SK-N-SH (cell line): Measurements from ENCODE around the gene IFNA6. TPM values are rescaled to one million over a fixed set of nuclear protein-coding genes. Genes with fewer than 3 reads are reported as not detected.

Source experiments
- CTCF ChIA-PET: fragments of 300-600, 350-600 bp; formaldehyde crosslinking; extraction: SDS; loops from one replicate; lab custom pipeline; 2021; lab: Yijun Ruan, JAX
- POLR2A ChIA-PET: fragments of 350-600 bp; sonication (Branson Sonifier 250); formaldehyde crosslinking; extraction: SDS; loops from one replicate; lab custom pipeline; 2020; ENCODE audit warnings: antibody characterized with exemption, inconsistent platforms; lab: Yijun Ruan, JAX
- DNase-seq: peaks from one replicate; pipeline ENCODE4 v3.0.0; 2012
- H2AFZ ChIP-seq: fragments of 200-600 bp; sonication (generic); 2 replicates; pipeline ENCODE4 v1.8.1; 2016; ENCODE audit warnings: antibody characterized with exemption, mild to moderate bottlenecking, low read depth
- H3F3A ChIP-seq: fragments of 200-600 bp; sonication (generic); replicated peaks from 2 replicates; pipeline ENCODE3; 2016; ENCODE audit warnings: antibody characterized with exemption, mild to moderate bottlenecking; ENCODE audit not compliant: insufficient read depth
- H3K27ac ChIP-seq, 2 experiments: fragments of 200-500 bp in 1 of 2; fragments of 200-600 bp in 1 of 2; sonication (Bioruptor generic) in 1 of 2; sonication (generic), shearing (Covaris generic) in 1 of 2; 2 replicates each; pipeline versions ENCODE4 v1.5.1 to v1.6.1; 2014 to 2016; ENCODE audit warnings: low read depth in 2 of 2, inconsistent platforms in 1 of 2, low read length in 1 of 2, mild to moderate bottlenecking in 1 of 2, mixed read lengths in 1 of 2
- H3K27me3 ChIP-seq: fragments of 200-600 bp; sonication (generic), shearing (Covaris generic); 2 replicates; pipeline ENCODE4 v1.6.1; 2016; ENCODE audit warnings: mixed run types; ENCODE audit not compliant: insufficient read depth
- H3K36me3 ChIP-seq, 2 experiments: fragments of 200-500 bp in 1 of 2; fragments of 200-600 bp in 1 of 2; sonication (Bioruptor generic) in 1 of 2; sonication (generic) in 1 of 2; replicated peaks in 1 of 2; 2 replicates each; pipeline versions ENCODE3 to v1.5.1; 2014 to 2016; ENCODE audit warnings: low read length in 1 of 2, mild to moderate bottlenecking in 1 of 2; ENCODE audit not compliant: insufficient read depth in 2 of 2, control insufficient read depth in 1 of 2
- H3K4me1 ChIP-seq, 2 experiments: fragments of 200-500 bp in 1 of 2; fragments of 200-600 bp in 1 of 2; sonication (Bioruptor generic) in 1 of 2; sonication (generic), shearing (Covaris generic) in 1 of 2; 2 replicates each; pipeline versions ENCODE4 v1.5.1 to v1.6.1; 2014 to 2016; ENCODE audit warnings: low read depth in 1 of 2, low read length in 1 of 2, mixed run types in 1 of 2; ENCODE audit not compliant: insufficient read depth in 2 of 2, control insufficient read depth in 1 of 2
- H3K4me2 ChIP-seq: fragments of 200-600 bp; sonication (generic), shearing (Covaris generic); 2 replicates; pipeline ENCODE4 v1.6.1; 2017; ENCODE audit warnings: mixed run types
- H3K4me3 ChIP-seq, 2 experiments: fragments of 200-500 bp in 1 of 2; fragments of 200-600 bp in 1 of 2; sonication (Bioruptor generic) in 1 of 2; sonication (generic), shearing (Covaris generic) in 1 of 2; 2 replicates each; pipeline versions ENCODE4 v1.5.1 to v1.8.1; 2014 to 2016; ENCODE audit warnings: low read depth in 2 of 2, inconsistent platforms in 1 of 2, low read length in 1 of 2, mild to moderate bottlenecking in 1 of 2, mixed read lengths in 1 of 2, moderate library complexity in 1 of 2
- H3K79me2 ChIP-seq: fragments of 200-600 bp; sonication (generic); 2 replicates; pipeline ENCODE4 v1.8.1; 2017; ENCODE audit warnings: mild to moderate bottlenecking; ENCODE audit not compliant: insufficient read depth
- H3K9ac ChIP-seq: fragments of 200-600 bp; sonication (generic); 2 replicates; pipeline ENCODE4 v1.6.1; 2017; ENCODE audit warnings: mixed run types
- H3K9me2 ChIP-seq: fragments of 200-600 bp; sonication (generic); 2 replicates; pipeline ENCODE4 v1.6.1; 2017; ENCODE audit warnings: mixed run types
- H3K9me3 ChIP-seq: fragments of 200-600 bp; sonication (generic); 2 replicates; pipeline ENCODE4 v1.6.1; 2017; ENCODE audit warnings: mixed run types, mild to moderate bottlenecking, moderate library complexity
- H4K20me1 ChIP-seq: fragments of 200-600 bp; sonication (generic); 2 replicates; pipeline ENCODE4 v1.6.1; 2017; ENCODE audit warnings: mild to moderate bottlenecking, mixed run types; ENCODE audit not compliant: insufficient read depth
- CTCF ChIP-seq: fragments of 200-600 bp; sonication (generic); IDR thresholded peaks from 2 replicates; pipeline ENCODE4 v1.6.1; 2017; ENCODE audit warnings: antibody characterized with exemption, mild to moderate bottlenecking, moderate library complexity
- ELF1 ChIP-seq: IDR thresholded peaks from 2 replicates; pipeline ENCODE4 v1.4.0; 2012
- EP300 ChIP-seq, 2 experiments: IDR thresholded peaks; 2 replicates each; pipeline versions ENCODE4 v1.4.0 to v1.6.1; 2012; ENCODE audit warnings: borderline replicate concordance in 1 of 2, low read depth in 1 of 2, low read length in 1 of 2
- EZH2phosphoT487 ChIP-seq: fragments of 200-600 bp; sonication (generic); IDR thresholded peaks from 2 replicates; pipeline ENCODE4 v1.6.1; 2017; ENCODE audit warnings: low read depth, mixed run types, mild to moderate bottlenecking, antibody characterized with exemption, moderate library complexity, borderline replicate concordance
- FOXM1 ChIP-seq: IDR thresholded peaks from 2 replicates; pipeline ENCODE4 v1.4.0; 2012; ENCODE audit warnings: low read depth, mild to moderate bottlenecking
- GATA2 ChIP-seq: sonication (generic); formaldehyde crosslinking; IDR thresholded peaks from 2 replicates; pipeline ENCODE4 v1.5.0; 2020; ENCODE audit warnings: mild to moderate bottlenecking, missing genetic modification reagents
- MAX ChIP-seq: IDR thresholded peaks from 2 replicates; pipeline ENCODE4 v1.4.0; 2012; ENCODE audit warnings: low read depth
- MXI1 ChIP-seq: IDR thresholded peaks from 2 replicates; pipeline ENCODE4 v1.6.1; 2012; ENCODE audit warnings: mild to moderate bottlenecking, low read depth, low read length, improper control_type of control experiment
- NFIC ChIP-seq: IDR thresholded peaks from 2 replicates; pipeline ENCODE4 v1.4.0; 2012; ENCODE audit warnings: borderline replicate concordance
- NRF1 ChIP-seq: IDR thresholded peaks from 2 replicates; pipeline ENCODE4 v1.6.1; 2012; ENCODE audit warnings: low read depth, mild to moderate bottlenecking, low read length
- PBX3 ChIP-seq: IDR thresholded peaks from 2 replicates; pipeline ENCODE4; 2012
- RFX5 ChIP-seq: IDR thresholded peaks from 2 replicates; pipeline ENCODE4 v1.6.1; 2012; ENCODE audit warnings: mild to moderate bottlenecking, improper control_type of control experiment, low read length
- SMC3 ChIP-seq: IDR thresholded peaks from 2 replicates; pipeline ENCODE4 v1.6.1; 2012; ENCODE audit warnings: low read depth, low read length, improper control_type of control experiment
- TAF1 ChIP-seq: IDR thresholded peaks from 2 replicates; pipeline ENCODE4 v1.6.1; 2012; ENCODE audit warnings: low read depth, mild to moderate bottlenecking, low read length, moderate library complexity, borderline replicate concordance
- ZBTB33 ChIP-seq: IDR thresholded peaks from 2 replicates; pipeline ENCODE4 v1.4.0; 2012; ENCODE audit warnings: low read depth, borderline replicate concordance
- WGBS: methylation state at CpG from one replicate; pipeline ENCODE4 v1.1.6; 2017; ENCODE audit warnings: low lambda C conversion rate; 5-methylcytosine and 5-hydroxymethylcytosine counted together
- polyA plus RNA-seq, 3 experiments: library from polyadenylated mRNA; depleted of rRNA; stranded (reverse); fragments of >200 nt; gene quantifications; 2 replicates each; pipeline ENCODE4 v1.2.3, GENCODE V29; 2012

The IFNA6 gene
- polyA plus RNA-seq, 1 of the 3 experiments (the other 2 are of a cell fraction), result not detected

GRCh38 chr9:21316032-21316842 lies 34.5 kb downstream of the IFNA6 start:
- no peak overlapping the region for H3K27ac ChIP-seq
- H3K36me3 ChIP-seq, result peaks cover 3 to 4% of the 10 kb centered on the region in 2 experiments
- no peak overlapping the region for H3K4me3 ChIP-seq
- H3K27me3 ChIP-seq, result peaks cover 6% of the 10 kb centered on the region
- ChIA-PET POLR2A (no interaction called here), CTCF (interaction anchor here (1.8 to 13.7 kb wide), 3 partner anchors 11 to 77 kb away, joined by 3 to 239 read pairs (median 9); no protein-coding TSS in a partner anchor)
- no peak overlapping the region for H3K9ac ChIP-seq
- 9% methylated on average over 8 of the region's 8 CpGs for WGBS
- H3K79me2 ChIP-seq, result no peaks in the 10 kb centered on the region
- no peaks in the 10 kb centered on the region for H3K4me1 ChIP-seq
- H3K9me2 ChIP-seq, result no peaks in the 10 kb centered on the region
- no peaks in the 10 kb centered on the region for H3F3A ChIP-seq
- DNase-seq, result no peak
- no peak overlapping the region for H2AFZ ChIP-seq
- H3K4me2 ChIP-seq, result 0 out of 2 replicates have a peak overlapping the region, but pooled peaks have one; percentile 16
- H4K20me1 ChIP-seq, result no peaks in the 10 kb centered on the region
- no peaks in the 10 kb centered on the region for H3K9me3 ChIP-seq
- TF ChIP-seq MXI1 (no peak), TAF1 (no peak), EP300 (IDR thresholded peaks at IDR 0.05; ENCODE audit: borderline replicate concordance in 1 of 2, low read depth in 1 of 2, low read length in 1 of 2) (no peak), PBX3 (no peak), SMC3 (no peak), ZBTB33 (no peak), NRF1 (no peak), CTCF (no peak), RFX5 (no peak), MAX (no peak), FOXM1 (no peak), EZH2phosphoT487 (no peak), ELF1 (no peak), NFIC (no peak), GATA2 (CRISPR knock-in tag) (no peak)
